Measurements from ENCODE around the gene CBX1.
"Not testable (repeated sequence)": the region's sequence is repeated elsewhere in the genome, so short reads cannot be mapped to it uniquely, and the experiment has no call there.

Gene CBX1

DNA sequence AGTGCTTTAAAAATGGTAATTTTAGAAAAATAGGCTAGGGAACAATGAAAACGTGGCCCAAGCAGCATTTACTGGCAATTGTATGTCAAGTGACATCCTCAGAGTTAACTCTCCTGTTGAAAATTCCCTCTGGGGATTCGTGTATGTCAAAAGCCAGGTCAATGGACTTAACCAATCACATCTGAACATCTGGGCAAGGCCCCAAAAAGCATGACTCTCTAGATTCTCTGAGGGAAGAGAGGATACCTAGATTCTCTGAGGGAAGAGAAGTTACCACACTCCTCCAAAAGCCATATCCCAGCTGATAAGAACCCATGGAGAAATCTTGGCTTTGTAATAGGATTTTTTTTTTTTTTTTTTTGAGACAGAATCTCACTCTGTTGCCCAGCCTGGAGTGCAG lies 29.6 kb downstream of the CBX1 start:
- Histone ChIP-seq H3K4ac (ENCODE audit: low read depth, low read length) (no peak overlapping the region), H3K4me2 (ENCODE audit: low read length) (no peak overlapping the region), H3K27me3 (ENCODE audit: insufficient read depth, low read length) (no peaks in the 10 kb centered on the region), H2AK5ac (ENCODE audit: low read length) (no peak overlapping the region), H3K4me1 (ENCODE audit: control insufficient read depth in 1 of 2, insufficient read depth in 2 of 2, low read length in 2 of 2) (no peaks in the 10 kb centered on the region), H2BK12ac (ENCODE audit: low read length) (no peak overlapping the region), H3K79me1 (ENCODE audit: low read length) (no peaks in the 10 kb centered on the region), H3K27ac (ENCODE audit: low read depth, low read length) (no peak overlapping the region), H3K18ac (ENCODE audit: low read length) (no peak overlapping the region), H3K23ac (ENCODE audit: low read length) (no peak overlapping the region), H2AFZ (ENCODE audit: insufficient read depth, low read length, poor library complexity) (no peak overlapping the region), H2BK5ac (ENCODE audit: low read depth, low read length, poor library complexity) (no peak overlapping the region), H3K9me3 (ENCODE audit: insufficient read depth, low read depth, low read length) (no peaks in the 10 kb centered on the region), H3K79me2 (ENCODE audit: control insufficient read depth, insufficient read depth, low read length, poor library complexity) (no peaks in the 10 kb centered on the region), H4K91ac (ENCODE audit: low read depth, low read length) (no peak overlapping the region), H3K9ac (ENCODE audit: low read length) (no peak overlapping the region), H3K36me3 (ENCODE audit: control insufficient read depth in 1 of 2, insufficient read depth in 2 of 2, low read length in 2 of 2) (peaks cover 37 to 49% of the 10 kb centered on the region in 2 experiments), H4K8ac (ENCODE audit: low read depth, low read length) (no peak overlapping the region), H4K12ac (ENCODE audit: low read depth, low read length) (no peak overlapping the region), H2BK120ac (ENCODE audit: insufficient read depth, low read length, poor library complexity) (no peak overlapping the region), H3K14ac (ENCODE audit: low read length) (no peak overlapping the region), H3K4me3 (ENCODE audit: low read depth, low read length) (no peak overlapping the region)
- no peak for DNase-seq
- WGBS (ENCODE audit: extremely low coverage, insufficient coverage, insufficient read length), result no CpG with 5 or more reads among the region's 2 CpGs

DNA sequence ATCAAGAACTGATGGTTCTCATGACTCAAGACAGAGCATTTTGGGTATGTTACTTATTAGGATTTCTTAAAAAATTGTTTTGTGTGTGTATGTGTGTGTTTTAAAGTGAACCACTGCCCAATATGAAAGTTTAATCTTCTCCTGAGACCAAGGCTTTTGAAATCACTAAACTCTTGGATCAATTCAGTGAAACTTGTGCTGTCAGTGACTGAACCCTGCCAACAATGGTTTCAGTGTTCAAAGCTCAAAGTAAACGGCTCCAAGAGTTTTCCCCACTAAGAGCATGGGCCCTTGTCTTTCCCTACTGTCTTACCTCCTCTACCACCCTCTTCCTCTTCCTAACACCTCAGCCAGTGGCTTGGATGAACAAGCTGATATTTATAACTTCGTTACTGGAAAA lies 31.1 kb downstream of the CBX1 start:
- H3K14ac ChIP-seq (ENCODE audit: low read length), result no peak overlapping the region
- H3K79me2 ChIP-seq (ENCODE audit: control insufficient read depth, insufficient read depth, low read length, poor library complexity), result no peaks in the 10 kb centered on the region
- H3K4me2 ChIP-seq (ENCODE audit: low read length), result no peak overlapping the region
- no peak overlapping the region for H2BK5ac ChIP-seq (ENCODE audit: low read depth, low read length, poor library complexity)
- no peaks in the 10 kb centered on the region for H3K9me3 ChIP-seq (ENCODE audit: insufficient read depth, low read depth, low read length)
- H4K12ac ChIP-seq (ENCODE audit: low read depth, low read length), result no peak overlapping the region
- no peak overlapping the region for H3K27ac ChIP-seq (ENCODE audit: low read depth, low read length)
- H2AFZ ChIP-seq (ENCODE audit: insufficient read depth, low read length, poor library complexity), result no peak overlapping the region
- H4K91ac ChIP-seq (ENCODE audit: low read depth, low read length), result no peak overlapping the region
- H3K27me3 ChIP-seq (ENCODE audit: insufficient read depth, low read length), result no peaks in the 10 kb centered on the region
- no peak overlapping the region for H3K23ac ChIP-seq (ENCODE audit: low read length)
- no peak overlapping the region for H4K8ac ChIP-seq (ENCODE audit: low read depth, low read length)
- no peak overlapping the region for H3K18ac ChIP-seq (ENCODE audit: low read length)
- no peak overlapping the region for H2BK120ac ChIP-seq (ENCODE audit: insufficient read depth, low read length, poor library complexity)
- H3K4ac ChIP-seq (ENCODE audit: low read depth, low read length), result no peak overlapping the region
- H3K36me3 ChIP-seq (ENCODE audit: control insufficient read depth in 1 of 2, insufficient read depth in 2 of 2, low read length in 2 of 2), result peaks cover 34 to 42% of the 10 kb centered on the region in 2 experiments
- WGBS (ENCODE audit: extremely low coverage, insufficient coverage, insufficient read length), result no CpG with 5 or more reads among the region's 2 CpGs
- H3K79me1 ChIP-seq (ENCODE audit: low read length), result no peaks in the 10 kb centered on the region
- no peaks in the 10 kb centered on the region for H3K4me1 ChIP-seq (ENCODE audit: control insufficient read depth in 1 of 2, insufficient read depth in 2 of 2, low read length in 2 of 2)
- no peak overlapping the region for H3K4me3 ChIP-seq (ENCODE audit: low read depth, low read length)
- H2AK5ac ChIP-seq (ENCODE audit: low read length), result no peak overlapping the region
- no peak overlapping the region for H3K9ac ChIP-seq (ENCODE audit: low read length)
- no peak for DNase-seq
- no peak overlapping the region for H2BK12ac ChIP-seq (ENCODE audit: low read length)

DNA sequence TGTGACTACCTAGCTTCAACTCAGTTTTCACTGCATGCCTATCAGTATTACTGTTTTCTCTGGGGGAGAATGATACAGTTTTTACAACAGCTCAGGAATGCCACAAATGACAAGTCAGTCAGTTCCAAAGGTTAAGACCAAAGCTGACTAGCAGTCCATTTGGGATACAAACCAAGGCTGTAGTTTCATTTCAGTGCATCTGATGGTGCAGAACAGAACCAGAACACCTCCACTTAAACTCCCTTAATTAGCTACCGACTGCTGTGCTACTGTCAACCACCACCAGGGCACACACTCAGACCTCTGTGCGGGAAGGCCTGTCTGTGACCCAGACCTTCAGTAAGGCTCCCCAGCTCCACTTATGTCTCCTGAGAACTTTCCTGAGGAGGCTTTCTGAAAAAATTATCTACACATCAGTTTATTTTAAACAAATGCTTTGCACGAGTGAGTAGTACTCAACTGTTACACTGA lies 32.8 kb downstream of the CBX1 start:
- H3K36me3 ChIP-seq (ENCODE audit: control insufficient read depth in 1 of 2, insufficient read depth in 2 of 2, low read length in 2 of 2), result peaks cover 29 to 42% of the 10 kb centered on the region in 2 experiments
- no peak overlapping the region for H2AFZ ChIP-seq (ENCODE audit: insufficient read depth, low read length, poor library complexity)
- no peak overlapping the region for H3K4ac ChIP-seq (ENCODE audit: low read depth, low read length)
- no CpG with 5 or more reads among the region's 3 CpGs for WGBS (ENCODE audit: extremely low coverage, insufficient coverage, insufficient read length)
- no peak overlapping the region for H3K18ac ChIP-seq (ENCODE audit: low read length)
- no peak overlapping the region for H4K91ac ChIP-seq (ENCODE audit: low read depth, low read length)
- no peaks in the 10 kb centered on the region for H3K4me1 ChIP-seq (ENCODE audit: control insufficient read depth in 1 of 2, insufficient read depth in 2 of 2, low read length in 2 of 2)
- H2BK120ac ChIP-seq (ENCODE audit: insufficient read depth, low read length, poor library complexity), result no peak overlapping the region
- no peak overlapping the region for H3K4me2 ChIP-seq (ENCODE audit: low read length)
- H3K27ac ChIP-seq (ENCODE audit: low read depth, low read length), result no peak overlapping the region
- H3K9ac ChIP-seq (ENCODE audit: low read length), result no peak overlapping the region
- H3K9me3 ChIP-seq (ENCODE audit: insufficient read depth, low read depth, low read length), result no peaks in the 10 kb centered on the region
- H2BK5ac ChIP-seq (ENCODE audit: low read depth, low read length, poor library complexity), result no peak overlapping the region
- no peak overlapping the region for H3K4me3 ChIP-seq (ENCODE audit: low read depth, low read length)
- H4K8ac ChIP-seq (ENCODE audit: low read depth, low read length), result no peak overlapping the region
- H3K23ac ChIP-seq (ENCODE audit: low read length), result no peak overlapping the region
- no peak overlapping the region for H4K12ac ChIP-seq (ENCODE audit: low read depth, low read length)
- no peak overlapping the region for H2AK5ac ChIP-seq (ENCODE audit: low read length)
- no peak overlapping the region for H2BK12ac ChIP-seq (ENCODE audit: low read length)
- DNase-seq, result peak in 1 of 2 donors; percentile 45
- H3K27me3 ChIP-seq (ENCODE audit: insufficient read depth, low read length), result no peaks in the 10 kb centered on the region
- H3K79me2 ChIP-seq (ENCODE audit: control insufficient read depth, insufficient read depth, low read length, poor library complexity), result no peaks in the 10 kb centered on the region
- no peaks in the 10 kb centered on the region for H3K79me1 ChIP-seq (ENCODE audit: low read length)
- H3K14ac ChIP-seq (ENCODE audit: low read length), result no peak overlapping the region

DNA sequence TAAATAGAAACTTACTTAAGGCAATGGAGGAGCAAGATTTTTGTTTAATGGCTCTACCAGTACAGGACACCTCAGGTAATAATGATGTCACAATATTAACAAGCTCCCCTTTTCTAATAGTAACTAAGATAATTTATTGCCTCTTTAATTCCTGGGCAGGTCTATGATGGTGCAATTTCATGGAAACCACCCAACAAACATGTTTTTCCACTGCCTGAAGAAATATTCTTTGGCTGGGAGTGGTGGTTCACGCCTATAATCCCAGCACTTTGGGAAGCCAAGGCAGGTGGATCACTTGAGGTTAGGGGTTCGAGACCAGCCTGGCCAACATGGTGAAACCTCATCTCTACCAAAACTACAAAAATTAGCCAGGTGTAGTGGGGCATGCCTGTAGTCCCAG lies 33.5 kb downstream of the CBX1 start:
- H3K79me2 ChIP-seq (ENCODE audit: control insufficient read depth, insufficient read depth, low read length, poor library complexity); H3K23ac ChIP-seq (ENCODE audit: low read length); H4K8ac ChIP-seq (ENCODE audit: low read depth, low read length); H2BK120ac ChIP-seq (ENCODE audit: insufficient read depth, low read length, poor library complexity); H3K4ac ChIP-seq (ENCODE audit: low read depth, low read length); H3K9ac ChIP-seq (ENCODE audit: low read length); H4K12ac ChIP-seq (ENCODE audit: low read depth, low read length); H3K14ac ChIP-seq (ENCODE audit: low read length); H3K4me1 ChIP-seq (ENCODE audit: control insufficient read depth in 1 of 2, insufficient read depth in 2 of 2, low read length in 2 of 2); H3K27ac ChIP-seq (ENCODE audit: low read depth, low read length); H3K4me2 ChIP-seq (ENCODE audit: low read length); H3K4me3 ChIP-seq (ENCODE audit: low read depth, low read length); H3K27me3 ChIP-seq (ENCODE audit: insufficient read depth, low read length); H2BK12ac ChIP-seq (ENCODE audit: low read length); H2BK5ac ChIP-seq (ENCODE audit: low read depth, low read length, poor library complexity); H3K9me3 ChIP-seq (ENCODE audit: insufficient read depth, low read depth, low read length); H3K79me1 ChIP-seq (ENCODE audit: low read length); H2AFZ ChIP-seq (ENCODE audit: insufficient read depth, low read length, poor library complexity); H4K91ac ChIP-seq (ENCODE audit: low read depth, low read length); H2AK5ac ChIP-seq (ENCODE audit: low read length); H3K18ac ChIP-seq (ENCODE audit: low read length): not testable (repeated sequence)
- peak in 1 of 2 donors; percentile 33 for DNase-seq
- H3K36me3 ChIP-seq (ENCODE audit: control insufficient read depth in 1 of 2, insufficient read depth in 2 of 2, low read length in 2 of 2), result peaks cover 25 to 38% of the 10 kb centered on the region in 2 experiments
- WGBS (ENCODE audit: extremely low coverage, insufficient coverage, insufficient read length), result no CpG with 5 or more reads among the region's 2 CpGs
